ENCODE measurements around the gene IMPDH2. TPM values are rescaled to one million over a fixed set of nuclear protein-coding genes. Genes with fewer than 3 reads are reported as not detected.

IMPDH2 gene
- total RNA-seq, 2 experiments from 2014 or later = 532 to 549 TPM

- DNase-seq = no peak
- no peaks in the 10 kb centered on the region for H3K9me3 Mint-ChIP-seq
- H3K27me3 Mint-ChIP-seq = peaks cover 3% of the 10 kb centered on the region
- peaks cover 19% of the 10 kb centered on the region for H3K4me1 Mint-ChIP-seq
- no peak overlapping the region for H3K4me3 Mint-ChIP-seq
- H3K27ac Mint-ChIP-seq = no peak overlapping the region
- H3K36me3 Mint-ChIP-seq = peaks cover 14% of the 10 kb centered on the region
These were observed 24.6 kb downstream of the IMPDH2 start for GRCh38 chr3:49004352-49005302.

DNA sequence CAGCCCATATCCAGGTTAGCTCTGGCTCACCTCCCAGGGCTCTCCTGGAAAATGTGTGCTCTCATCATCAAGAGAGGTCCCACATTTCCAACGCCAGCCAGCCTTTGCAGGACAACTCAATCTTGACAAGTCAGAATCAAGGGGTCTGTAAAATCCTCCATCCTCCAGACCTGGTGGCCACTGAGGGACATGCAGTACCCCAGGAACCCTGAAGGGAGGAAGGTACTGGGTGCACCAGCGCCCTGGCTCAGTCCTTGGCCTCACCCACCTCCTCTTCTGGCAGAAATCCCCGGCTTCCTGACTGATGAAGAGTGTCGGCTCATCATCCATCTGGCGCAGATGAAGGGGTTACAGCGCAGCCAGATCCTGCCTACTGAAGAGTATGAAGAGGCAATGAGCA is 28.0 kb downstream of the IMPDH2 start:
- Mint-ChIP-seq H3K27ac (no peak overlapping the region), H3K36me3 (no peaks in the 10 kb centered on the region), H3K9me3 (no peaks in the 10 kb centered on the region), H3K4me3 (no peak overlapping the region), H3K27me3 (no peaks in the 10 kb centered on the region), H3K4me1 (peaks cover under 1% of the 10 kb centered on the region)
- no peak for DNase-seq

GRCh38 chr3:48999085-48999858 is 29.9 kb downstream of the IMPDH2 start:
- H3K36me3 Mint-ChIP-seq = no peaks in the 10 kb centered on the region
- no peak for DNase-seq
- H3K4me3 Mint-ChIP-seq = no peak overlapping the region
- no peak overlapping the region for H3K27ac Mint-ChIP-seq
- H3K27me3 Mint-ChIP-seq = no peaks in the 10 kb centered on the region
- H3K4me1 Mint-ChIP-seq = peaks cover 6% of the 10 kb centered on the region
- no peaks in the 10 kb centered on the region for H3K9me3 Mint-ChIP-seq

- Mint-ChIP-seq H3K27me3 (no peaks in the 10 kb centered on the region), H3K4me3 (no peak overlapping the region), H3K36me3 (peaks cover 2% of the 10 kb centered on the region), H3K4me1 (peaks cover 14% of the 10 kb centered on the region), H3K27ac (no peak overlapping the region), H3K9me3 (no peaks in the 10 kb centered on the region)
- DNase-seq = no peak
These were observed 31.2 kb downstream of the IMPDH2 start for GRCh38 chr3:48997714-48998637.

- Mint-ChIP-seq H3K27ac (no peak overlapping the region), H3K27me3 (no peaks in the 10 kb centered on the region), H3K36me3 (peaks cover 2% of the 10 kb centered on the region), H3K9me3 (no peaks in the 10 kb centered on the region), H3K4me1 (peaks cover 14% of the 10 kb centered on the region), H3K4me3 (no peak overlapping the region)
- DNase-seq = no peak
These were observed 32.0 kb downstream of the IMPDH2 start for GRCh38 chr3:48997102-48997635.

- no peaks in the 10 kb centered on the region for H3K27me3 Mint-ChIP-seq
- no peak overlapping the region for H3K27ac Mint-ChIP-seq
- DNase-seq = no peak
- no peak overlapping the region for H3K4me3 Mint-ChIP-seq
- peaks cover 19% of the 10 kb centered on the region for H3K4me1 Mint-ChIP-seq
- peaks cover 2% of the 10 kb centered on the region for H3K36me3 Mint-ChIP-seq
- no peaks in the 10 kb centered on the region for H3K9me3 Mint-ChIP-seq
These were observed 32.6 kb downstream of the IMPDH2 start for GRCh38 chr3:48996640-48997039.

- peaks cover 4% of the 10 kb centered on the region for H3K36me3 Mint-ChIP-seq
- H3K4me3 Mint-ChIP-seq = no peak overlapping the region
- peaks cover 33% of the 10 kb centered on the region for H3K4me1 Mint-ChIP-seq
- DNase-seq = no peak
- H3K27me3 Mint-ChIP-seq = no peaks in the 10 kb centered on the region
- H3K27ac Mint-ChIP-seq = no peak overlapping the region
- no peaks in the 10 kb centered on the region for H3K9me3 Mint-ChIP-seq
These were observed 35.4 kb downstream of the IMPDH2 start for GRCh38 chr3:48993834-48994233.

DNA sequence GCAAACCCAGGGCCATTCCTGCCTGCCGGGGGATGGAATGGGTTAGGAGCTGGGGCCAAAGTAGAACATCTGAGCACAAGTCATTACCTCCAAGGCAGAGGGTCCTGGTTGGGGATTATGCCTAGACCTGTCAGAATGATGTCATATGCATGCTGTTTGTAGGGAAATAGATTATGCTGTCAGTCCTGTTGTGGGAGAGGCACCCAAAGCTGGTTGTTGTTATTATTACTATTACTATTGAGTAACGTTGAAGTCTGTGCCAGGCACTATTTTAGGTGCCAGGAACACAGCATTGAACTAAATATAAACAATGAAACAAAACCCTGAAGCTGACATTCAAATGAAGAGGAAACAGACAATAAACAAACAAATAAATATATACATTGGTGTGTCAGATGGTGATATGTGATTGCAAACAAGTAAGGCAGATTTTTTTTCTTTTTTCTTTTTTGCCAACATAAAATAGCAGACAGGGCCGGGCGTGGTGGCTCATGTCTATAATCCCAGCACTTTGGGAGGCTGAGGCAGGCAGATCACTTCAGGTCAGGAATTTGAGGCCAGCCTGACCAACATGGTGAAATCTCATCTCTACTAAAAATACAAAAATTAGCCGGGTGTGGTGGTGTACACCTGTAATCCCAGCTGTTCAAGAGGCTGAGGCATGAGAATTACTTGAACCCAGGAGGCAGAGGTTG is 37.2 kb downstream of the IMPDH2 start:
- no peaks in the 10 kb centered on the region for H3K27me3 Mint-ChIP-seq
- DNase-seq = no peak
- H3K4me1 Mint-ChIP-seq = peaks cover 42% of the 10 kb centered on the region

DNA sequence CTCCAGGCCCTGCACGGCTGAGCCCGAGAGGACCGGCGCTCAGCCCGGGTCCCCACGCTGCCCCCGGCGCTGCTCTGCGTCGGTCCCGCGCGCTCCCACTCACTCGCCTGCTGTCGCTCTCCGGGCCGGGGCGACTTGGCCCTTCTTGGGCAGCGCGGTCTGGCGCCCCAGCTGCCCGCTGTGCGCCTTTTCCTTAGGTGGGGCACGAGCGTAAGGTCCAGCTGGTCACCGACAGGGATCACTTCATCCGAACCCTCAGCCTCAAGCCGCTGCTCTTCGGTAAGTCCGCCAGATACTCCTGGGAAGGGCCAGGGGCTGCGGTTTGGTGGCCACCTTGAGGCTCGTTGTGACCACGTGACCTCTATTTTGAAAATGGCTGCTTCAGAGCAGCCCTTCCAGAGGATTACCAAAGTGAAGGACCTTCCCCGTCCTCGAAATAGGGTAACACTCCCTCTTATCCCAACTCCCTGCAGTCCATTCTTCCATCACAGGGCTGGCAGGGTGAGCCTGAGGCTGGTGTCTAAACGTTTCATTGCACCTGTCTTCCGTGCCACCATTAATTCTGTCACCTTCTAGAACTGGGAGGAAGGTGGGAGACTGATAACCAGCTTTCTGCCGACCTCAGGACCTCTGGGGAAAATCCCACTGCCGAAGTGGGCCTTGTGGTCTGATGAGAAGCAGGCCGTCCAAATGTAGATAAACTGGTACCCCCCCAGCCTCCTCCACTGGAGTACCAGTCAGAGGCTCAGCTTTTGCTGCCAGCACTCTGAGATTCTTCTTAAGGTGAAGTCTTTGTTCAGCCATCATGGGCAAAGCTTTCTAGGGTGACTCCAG is 38.3 kb downstream of the IMPDH2 start:
- peak overlapping the region; percentile 93 for H3K27ac Mint-ChIP-seq
- H3K27me3 Mint-ChIP-seq = no peaks in the 10 kb centered on the region
- H3K4me3 Mint-ChIP-seq = peak overlapping the region; percentile 91
- H3K9me3 Mint-ChIP-seq = no peaks in the 10 kb centered on the region
- H3K36me3 Mint-ChIP-seq = peaks cover 6% of the 10 kb centered on the region
- peak; percentile 49 for DNase-seq
- H3K4me1 Mint-ChIP-seq = peaks cover 49% of the 10 kb centered on the region

More for the DNA sequence above, 37.2 kb downstream of the IMPDH2 start:
- Mint-ChIP-seq H3K9me3 (no peaks in the 10 kb centered on the region), H3K27ac (peak overlapping the region; percentile 93), H3K4me3 (peak overlapping the region; percentile 91), H3K36me3 (peaks cover 4% of the 10 kb centered on the region)

DNA sequence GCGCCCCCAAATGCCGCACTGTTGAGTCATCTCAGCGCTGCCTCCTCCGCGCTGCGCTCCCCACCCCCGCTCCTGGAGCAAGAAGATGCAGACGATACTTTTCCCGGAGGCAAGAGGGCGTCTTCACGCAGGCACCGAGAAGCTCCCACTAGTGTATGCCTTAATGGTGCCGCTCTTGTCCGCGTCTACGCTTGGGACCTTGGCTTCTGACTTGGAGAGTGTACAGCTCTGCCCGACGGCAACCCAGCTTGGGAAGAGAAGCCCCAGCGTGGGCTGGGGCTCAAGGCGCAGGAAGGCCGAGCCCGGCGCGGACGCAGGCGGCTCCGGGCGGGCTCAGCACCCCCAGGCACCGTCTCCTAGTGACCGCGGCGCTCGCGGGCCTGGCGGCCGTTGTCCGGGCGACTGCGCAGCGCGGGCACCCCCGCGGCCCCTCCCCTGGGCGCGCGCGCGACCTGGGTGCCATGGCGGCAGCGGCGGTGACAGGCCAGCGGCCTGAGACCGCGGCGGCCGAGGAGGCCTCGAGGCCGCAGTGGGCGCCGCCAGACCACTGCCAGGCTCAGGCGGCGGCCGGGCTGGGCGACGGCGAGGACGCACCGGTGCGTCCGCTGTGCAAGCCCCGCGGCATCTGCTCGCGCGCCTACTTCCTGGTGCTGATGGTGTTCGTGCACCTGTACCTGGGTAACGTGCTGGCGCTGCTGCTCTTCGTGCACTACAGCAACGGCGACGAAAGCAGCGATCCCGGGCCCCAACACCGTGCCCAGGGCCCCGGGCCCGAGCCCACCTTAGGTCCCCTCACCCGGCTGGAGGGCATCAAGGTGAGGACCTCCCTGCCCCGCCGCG is 39.2 kb downstream of the IMPDH2 start, which contains the start of gene P4HTM:
P4HTM (plus strand) TSS at position 446 of the 840 bp plus-strand sequence; CDS start at position 462, 16 bp downstream.
- H3K4me3 Mint-ChIP-seq = peak within 1 kb of the TSS; percentile 91
- H3K36me3 Mint-ChIP-seq = peaks cover 6% of the 10 kb centered on the region
- H3K27me3 Mint-ChIP-seq = no peaks in the 10 kb centered on the region
- no peaks in the 10 kb centered on the region for H3K9me3 Mint-ChIP-seq
- H3K27ac Mint-ChIP-seq = peak within 1 kb of the TSS; percentile 93
- peak; percentile 90 for DNase-seq
- H3K4me1 Mint-ChIP-seq = peaks cover 47% of the 10 kb centered on the region

DNA sequence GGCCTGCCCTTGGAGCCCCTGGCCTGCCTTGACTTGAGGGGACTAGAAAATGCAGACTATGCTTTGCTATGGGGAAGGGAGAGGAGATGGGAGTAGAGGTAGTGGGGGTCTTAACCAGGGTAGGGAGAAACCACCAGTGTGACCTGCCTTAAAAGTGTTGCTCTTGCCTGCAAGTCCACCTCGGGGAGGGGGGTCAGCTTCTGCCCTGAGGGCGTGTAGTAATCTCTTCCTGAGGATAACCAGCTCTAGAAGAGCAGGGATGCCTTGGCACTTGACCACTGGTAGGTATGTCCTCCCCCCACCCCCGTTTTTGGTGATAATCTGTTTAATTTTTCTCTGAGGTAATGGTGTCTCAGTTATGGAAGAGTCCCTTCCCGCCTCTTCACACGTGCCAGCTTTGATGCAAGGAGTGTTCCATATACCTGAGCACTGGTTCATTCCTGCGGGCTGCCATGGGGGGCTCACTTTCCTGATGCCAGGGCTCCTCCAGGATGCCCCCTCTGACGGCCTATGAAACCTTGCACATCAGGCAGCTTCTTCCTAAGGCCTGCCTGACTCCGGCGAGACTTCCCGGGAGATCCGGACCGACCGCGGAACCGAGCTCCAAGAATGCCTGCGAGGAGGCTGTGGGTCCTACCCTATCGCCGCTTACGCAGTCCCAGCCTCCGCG is 39.9 kb downstream of the IMPDH2 start:
- peak overlapping the region; percentile 91 for H3K27ac Mint-ChIP-seq
- H3K36me3 Mint-ChIP-seq = peaks cover 6% of the 10 kb centered on the region
- peaks cover 43% of the 10 kb centered on the region for H3K4me1 Mint-ChIP-seq
- DNase-seq = no peak
- H3K4me3 Mint-ChIP-seq = peak overlapping the region; percentile 88
- no peaks in the 10 kb centered on the region for H3K9me3 Mint-ChIP-seq
- H3K27me3 Mint-ChIP-seq = no peaks in the 10 kb centered on the region

- Mint-ChIP-seq H3K27me3 (no peaks in the 10 kb centered on the region), H3K9me3 (no peaks in the 10 kb centered on the region), H3K4me3 (no peak overlapping the region), H3K4me1 (peaks cover 24% of the 10 kb centered on the region), H3K36me3 (peaks cover 8% of the 10 kb centered on the region), H3K27ac (no peak overlapping the region)
- DNase-seq = no peak
These were observed 43.3 kb downstream of the IMPDH2 start for GRCh38 chr3:48985831-48986376.
